Mucosa of descending colon (tissue), 3 donors: ENCODE data around the gene FABP1. TPM values are rescaled to one million over a fixed set of nuclear protein-coding genes. Genes with fewer than 3 reads are reported as not detected.

Experiments
- ATAC-seq: fragments of 200-7000 bp; cut with Tn5 transposase; one replicate; pipeline ENCODE4 v1.9.1; 2020; ENCODE audit warnings: mild to moderate bottlenecking, moderate library complexity
- DNase-seq, 3 donors: peaks; one replicate each; pipeline ENCODE4 v3.0.0-alpha.2; 2020
- H3K36me3 ChIP-seq: fragments of 200-600 bp; one replicate; pipeline ENCODE4 v1.8.0; 2021; ENCODE audit warnings: low read depth, mild to moderate bottlenecking
- H3K4me1 ChIP-seq: fragments of 200-600 bp; one replicate; pipeline ENCODE4 v1.8.0; 2021; ENCODE audit warnings: low read depth, mild to moderate bottlenecking
- H3K4me3 ChIP-seq: fragments of 200-600 bp; one replicate; pipeline ENCODE4 v1.8.0; 2021; ENCODE audit warnings: mild to moderate bottlenecking
- H3K9me3 ChIP-seq: fragments of 200-600 bp; one replicate; pipeline ENCODE4 v1.8.0; 2021; ENCODE audit warnings: mild to moderate bottlenecking
- CTCF ChIP-seq: fragments of 200-600 bp; IDR thresholded peaks from one replicate; pipeline ENCODE4 v1.8.0; 2022; ENCODE audit warnings: antibody characterized with exemption, mild to moderate bottlenecking
- intact Hi-C, 2 donors: fragments of 100-400 bp; cut with DNase I in 1 of 2; cut with micrococcal nuclease in 1 of 2; formaldehyde crosslinking; loops; one replicate each; pipeline versions ENCODE4 v1.11.0 to v1.11.1; 2022; cut with DNase I, micrococcal nuclease
- total RNA-seq, 3 donors: library from RNA; stranded (reverse); fragmentation: NEBNext Ultra II Directional in 2 of 3; extraction: Animal tissue kit (Norgen Biotek cat#: 25700) in 2 of 3; gene quantifications; one replicate each; pipeline versions ENCODE4 v1.2.1 to v1.2.4, GENCODE V29; 2021 to 2023
- donor health status: DM: no; HTN: no; CAD: no; lungs with moderate emphysema.
- donor health status: DM: no; HTN: no; CAD: no.
- donor health status: DM: no; HTN: yes; CAD: no.

Gene FABP1
- total RNA-seq, 3 donors from 2014 or later, result 768 to 5,199 (median 1,319) TPM

GRCh38 chr2:88090446-88091283 is 37.2 kb downstream of the FABP1 start:
- H3K4me1 ChIP-seq, result no peaks in the 10 kb centered on the region
- no peak for TF ChIP-seq CTCF
- no peak overlapping the region for H3K4me3 ChIP-seq
- no peaks in the 10 kb centered on the region for H3K9me3 ChIP-seq
- intact Hi-C loops, result no loop called here
- no peak for ATAC-seq
- DNase-seq, result no peak
- no peaks in the 10 kb centered on the region for H3K36me3 ChIP-seq

- DNase-seq (no peak), ATAC-seq (no peak)
- no peaks in the 10 kb centered on the region for H3K36me3 ChIP-seq
- no peak overlapping the region for H3K4me3 ChIP-seq
- intact Hi-C loops, result no loop called here
- H3K9me3 ChIP-seq, result no peaks in the 10 kb centered on the region
- no peaks in the 10 kb centered on the region for H3K4me1 ChIP-seq
- no peak for TF ChIP-seq CTCF
Observed at GRCh38 chr2:88088999-88089398, 38.9 kb downstream of the FABP1 start.

- no peak for TF ChIP-seq CTCF
Observed at GRCh38 chr2:88087763-88088162, 40.1 kb downstream of the FABP1 start.

GRCh38 chr2:88087073-88087472 is 40.8 kb downstream of the FABP1 start:
- DNase-seq (no peak), ATAC-seq (no peak)
- H3K4me1 ChIP-seq, result no peaks in the 10 kb centered on the region
- H3K4me3 ChIP-seq, result no peak overlapping the region
- intact Hi-C loops, result no loop called here
- H3K9me3 ChIP-seq, result no peaks in the 10 kb centered on the region
- TF ChIP-seq CTCF, result no peak
- H3K36me3 ChIP-seq, result no peaks in the 10 kb centered on the region

More at GRCh38 chr2:88087763-88088162, 40.1 kb downstream of the FABP1 start:
- Histone ChIP-seq H3K9me3 (no peaks in the 10 kb centered on the region), H3K4me1 (no peaks in the 10 kb centered on the region), H3K36me3 (no peaks in the 10 kb centered on the region), H3K4me3 (no peak overlapping the region)
- intact Hi-C loops, result no loop called here
- DNase-seq (no peak), ATAC-seq (no peak)

GRCh38 chr2:88086401-88086800 is 41.5 kb downstream of the FABP1 start:
- H3K36me3 ChIP-seq, result no peaks in the 10 kb centered on the region
- ATAC-seq, result no peak
- no peak for TF ChIP-seq CTCF

More at GRCh38 chr2:88086401-88086800, 41.5 kb downstream of the FABP1 start:
- no peaks in the 10 kb centered on the region for H3K4me1 ChIP-seq
- intact Hi-C loops, result no loop called here
- H3K9me3 ChIP-seq, result no peaks in the 10 kb centered on the region
- DNase-seq, result no peak
- H3K4me3 ChIP-seq, result no peak overlapping the region
